Lower leg skin (tissue), 3 donors: ENCODE measurements around the gene SEMA3D.
"Not testable (repeated sequence)": the region's sequence is repeated elsewhere in the genome, so short reads cannot be mapped to it uniquely, and the experiment has no call there.

Experiments used
- POLR2A ChIP-seq, 2 donors: fragments of 450-650 bp; IDR thresholded peaks; one replicate each; pipeline ENCODE4 v1.6.1; 2016 to 2017; ENCODE audit warnings: antibody characterized with exemption in 2 of 2, mild to moderate bottlenecking in 1 of 2, moderate library complexity in 1 of 2
- TF ChIP-seq, protein P1 (sequence below), 3 donors: fragments of 450-650 bp; IDR thresholded peaks; one replicate each; pipeline ENCODE4 v1.5.1; 2016; ENCODE audit warnings: antibody characterized with exemption in 3 of 3, mild to moderate bottlenecking in 3 of 3, moderate library complexity in 2 of 3

DNA sequence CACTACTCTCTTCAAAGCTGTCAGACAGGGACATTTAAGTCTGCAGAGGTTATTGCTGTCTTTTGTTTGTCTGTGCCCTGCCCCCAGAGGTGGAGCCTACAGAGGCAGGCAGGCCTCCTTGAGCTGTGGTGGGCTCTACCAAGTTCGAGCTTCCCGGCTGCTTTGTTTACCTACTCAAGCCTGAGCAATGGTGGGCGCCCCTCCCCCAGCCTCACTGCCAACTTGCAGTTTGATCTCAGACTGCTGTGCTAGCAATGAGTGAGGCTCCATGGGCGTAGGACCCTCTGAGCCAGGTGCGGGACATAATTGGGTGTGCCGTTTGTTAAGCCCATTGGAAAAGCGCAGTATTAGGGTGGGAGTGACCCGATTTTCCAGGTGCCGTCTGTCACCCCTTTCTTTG, 193.9 kb downstream of the SEMA3D start:
- TF ChIP-seq, protein P1, sequence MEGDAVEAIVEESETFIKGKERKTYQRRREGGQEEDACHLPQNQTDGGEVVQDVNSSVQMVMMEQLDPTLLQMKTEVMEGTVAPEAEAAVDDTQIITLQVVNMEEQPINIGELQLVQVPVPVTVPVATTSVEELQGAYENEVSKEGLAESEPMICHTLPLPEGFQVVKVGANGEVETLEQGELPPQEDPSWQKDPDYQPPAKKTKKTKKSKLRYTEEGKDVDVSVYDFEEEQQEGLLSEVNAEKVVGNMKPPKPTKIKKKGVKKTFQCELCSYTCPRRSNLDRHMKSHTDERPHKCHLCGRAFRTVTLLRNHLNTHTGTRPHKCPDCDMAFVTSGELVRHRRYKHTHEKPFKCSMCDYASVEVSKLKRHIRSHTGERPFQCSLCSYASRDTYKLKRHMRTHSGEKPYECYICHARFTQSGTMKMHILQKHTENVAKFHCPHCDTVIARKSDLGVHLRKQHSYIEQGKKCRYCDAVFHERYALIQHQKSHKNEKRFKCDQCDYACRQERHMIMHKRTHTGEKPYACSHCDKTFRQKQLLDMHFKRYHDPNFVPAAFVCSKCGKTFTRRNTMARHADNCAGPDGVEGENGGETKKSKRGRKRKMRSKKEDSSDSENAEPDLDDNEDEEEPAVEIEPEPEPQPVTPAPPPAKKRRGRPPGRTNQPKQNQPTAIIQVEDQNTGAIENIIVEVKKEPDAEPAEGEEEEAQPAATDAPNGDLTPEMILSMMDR (IDR thresholded peaks at IDR 0.05), result not testable (repeated sequence)
- not testable (repeated sequence) for TF ChIP-seq POLR2A (IDR thresholded peaks at IDR 0.05)
